ENCODE results near the gene PPP1R9A.

PPP1R9A gene

DNA sequence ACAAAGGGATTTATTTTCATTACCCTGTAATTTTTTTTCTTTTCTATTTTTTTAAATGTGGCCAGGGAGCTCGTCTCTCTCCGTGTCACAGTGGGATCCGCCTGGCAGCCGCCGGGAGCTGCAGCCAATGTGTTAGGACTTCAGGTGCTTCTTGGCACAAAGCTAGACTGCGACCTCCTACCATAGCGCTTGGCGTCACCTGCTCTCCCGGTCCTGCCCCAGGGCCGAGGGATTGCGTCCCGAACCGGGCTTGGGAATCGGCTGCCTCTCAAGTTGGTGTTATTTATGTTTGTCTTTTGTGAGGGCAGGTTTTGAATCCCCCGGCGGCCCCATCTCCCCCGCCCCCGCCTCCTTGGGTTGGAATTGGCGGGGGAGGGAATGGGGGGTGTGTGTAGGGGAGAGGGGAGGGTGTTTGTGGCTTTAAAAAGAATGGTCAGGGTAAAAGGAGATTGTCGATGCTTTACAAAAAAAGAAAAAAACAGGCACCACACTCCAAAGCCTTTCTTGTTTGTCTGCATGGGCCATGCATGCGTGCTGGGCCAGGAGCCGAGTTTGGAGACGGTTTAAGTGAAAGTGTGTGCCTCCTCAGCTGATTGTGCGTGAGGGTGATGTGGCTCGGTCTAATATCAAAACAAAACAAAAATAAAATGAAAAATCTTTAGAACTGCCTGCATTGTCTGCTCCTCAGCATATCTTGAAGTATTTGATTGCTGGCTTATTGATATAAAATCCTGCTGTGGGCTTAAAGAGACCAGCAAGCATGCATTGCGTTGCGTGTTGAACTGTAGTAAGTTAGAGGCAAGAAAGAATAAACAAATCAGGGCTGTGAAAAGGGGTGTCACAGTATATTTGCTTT is 1.2 kb downstream of the PPP1R9A start:
- TF ChIP-seq, protein P1, sequence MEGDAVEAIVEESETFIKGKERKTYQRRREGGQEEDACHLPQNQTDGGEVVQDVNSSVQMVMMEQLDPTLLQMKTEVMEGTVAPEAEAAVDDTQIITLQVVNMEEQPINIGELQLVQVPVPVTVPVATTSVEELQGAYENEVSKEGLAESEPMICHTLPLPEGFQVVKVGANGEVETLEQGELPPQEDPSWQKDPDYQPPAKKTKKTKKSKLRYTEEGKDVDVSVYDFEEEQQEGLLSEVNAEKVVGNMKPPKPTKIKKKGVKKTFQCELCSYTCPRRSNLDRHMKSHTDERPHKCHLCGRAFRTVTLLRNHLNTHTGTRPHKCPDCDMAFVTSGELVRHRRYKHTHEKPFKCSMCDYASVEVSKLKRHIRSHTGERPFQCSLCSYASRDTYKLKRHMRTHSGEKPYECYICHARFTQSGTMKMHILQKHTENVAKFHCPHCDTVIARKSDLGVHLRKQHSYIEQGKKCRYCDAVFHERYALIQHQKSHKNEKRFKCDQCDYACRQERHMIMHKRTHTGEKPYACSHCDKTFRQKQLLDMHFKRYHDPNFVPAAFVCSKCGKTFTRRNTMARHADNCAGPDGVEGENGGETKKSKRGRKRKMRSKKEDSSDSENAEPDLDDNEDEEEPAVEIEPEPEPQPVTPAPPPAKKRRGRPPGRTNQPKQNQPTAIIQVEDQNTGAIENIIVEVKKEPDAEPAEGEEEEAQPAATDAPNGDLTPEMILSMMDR (IDR thresholded peaks at IDR 0.05; ENCODE audit: control insufficient read depth, extremely low read depth, insufficient read depth), result no peak

DNA sequence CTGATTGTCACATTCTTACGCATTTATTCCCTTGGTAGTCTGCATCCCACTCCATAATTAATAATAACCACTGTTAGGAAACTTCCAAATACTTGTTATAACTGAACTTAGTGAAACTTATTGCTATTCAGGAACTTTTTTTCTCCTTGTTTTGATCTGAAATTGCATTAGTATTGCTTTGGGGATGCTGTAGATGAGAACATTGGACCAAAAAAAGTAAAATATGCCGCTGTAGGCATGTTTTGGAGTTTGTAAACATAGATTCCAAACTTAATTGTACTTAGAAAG is 1.7 kb downstream of the PPP1R9A start:
- no peak overlapping the region for H3K4me3 ChIP-seq (ENCODE audit: low read depth, low read length)
- no peak for DNase-seq (ENCODE audit: low read depth)
- TF ChIP-seq, protein P1 (IDR thresholded peaks at IDR 0.05; ENCODE audit: control insufficient read depth, extremely low read depth, insufficient read depth), result no peak

More for the DNA sequence above, 1.2 kb downstream of the PPP1R9A start:
- no peak for DNase-seq (ENCODE audit: low read depth)
- peak overlapping the region; percentile 46 for H3K4me3 ChIP-seq (ENCODE audit: low read depth, low read length)

DNA sequence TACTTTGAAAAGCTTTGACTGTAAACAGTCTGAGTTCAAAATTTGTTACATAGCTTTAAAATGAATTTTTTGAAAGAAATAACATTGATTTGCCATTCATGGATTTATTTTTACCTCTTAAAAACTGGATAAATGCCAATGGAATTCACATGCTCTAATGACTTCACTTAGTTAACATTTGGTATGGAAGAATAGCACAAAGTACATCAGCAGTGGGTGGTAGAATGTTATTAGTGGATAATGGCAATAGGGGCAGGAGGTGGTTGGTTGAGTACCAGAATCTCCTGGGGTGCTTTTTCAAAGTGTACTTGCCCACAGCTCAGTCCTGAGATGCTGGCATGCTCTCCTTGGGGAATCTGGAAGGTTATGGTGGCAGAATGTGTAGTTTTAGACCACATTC is 4.7 kb downstream of the PPP1R9A start:
- DNase-seq (ENCODE audit: low read depth), result no peak
- TF ChIP-seq, protein P1 (IDR thresholded peaks at IDR 0.05; ENCODE audit: control insufficient read depth, extremely low read depth, insufficient read depth), result no peak
- H3K4me3 ChIP-seq (ENCODE audit: low read depth, low read length), result no peak overlapping the region

DNA sequence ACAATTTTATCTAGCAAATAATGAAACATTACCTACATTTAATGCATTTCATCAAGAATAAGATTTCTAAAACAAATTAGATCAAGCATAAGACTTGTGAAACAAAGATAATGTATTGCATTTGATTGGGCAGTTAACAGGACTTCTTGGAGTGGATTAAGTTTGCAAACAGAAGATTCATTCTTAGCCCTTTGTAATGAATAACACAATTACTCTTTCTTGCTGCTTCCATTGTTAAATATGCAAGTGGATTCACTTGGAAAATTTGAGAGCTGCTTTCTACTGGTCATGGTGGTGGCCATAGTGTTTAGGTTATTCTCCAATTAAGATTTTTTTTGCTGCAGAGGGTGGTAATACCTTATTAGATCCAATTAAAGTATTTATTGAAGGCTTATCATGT is 6.0 kb downstream of the PPP1R9A start:
- DNase-seq (ENCODE audit: low read depth), result no peak
- no peak overlapping the region for H3K4me3 ChIP-seq (ENCODE audit: low read depth, low read length)
- TF ChIP-seq, protein P1 (IDR thresholded peaks at IDR 0.05; ENCODE audit: control insufficient read depth, extremely low read depth, insufficient read depth), result no peak

DNA sequence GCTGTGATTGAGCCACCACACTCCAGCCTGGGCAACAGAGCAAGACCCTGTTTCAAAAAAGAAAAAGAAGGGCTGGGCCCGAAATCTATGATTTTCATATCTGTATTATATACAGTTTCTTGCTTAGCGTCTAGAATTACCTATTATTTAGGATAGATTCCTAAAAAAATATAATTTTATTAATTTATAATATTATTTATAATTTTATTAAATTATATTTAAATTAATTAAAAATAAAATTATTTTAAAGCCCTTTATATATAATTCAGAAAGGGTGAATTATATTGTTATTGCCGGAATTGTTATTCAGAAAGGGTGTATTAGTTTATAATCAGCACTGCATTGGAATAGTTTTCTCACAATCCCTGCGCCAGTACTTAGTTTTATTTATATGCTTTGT is 14.5 kb downstream of the PPP1R9A start:
- TF ChIP-seq, protein P1 (IDR thresholded peaks at IDR 0.05; ENCODE audit: control insufficient read depth, extremely low read depth, insufficient read depth), result no peak
- DNase-seq (ENCODE audit: low read depth), result no peak
- no peak overlapping the region for H3K4me3 ChIP-seq (ENCODE audit: low read depth, low read length)

DNA sequence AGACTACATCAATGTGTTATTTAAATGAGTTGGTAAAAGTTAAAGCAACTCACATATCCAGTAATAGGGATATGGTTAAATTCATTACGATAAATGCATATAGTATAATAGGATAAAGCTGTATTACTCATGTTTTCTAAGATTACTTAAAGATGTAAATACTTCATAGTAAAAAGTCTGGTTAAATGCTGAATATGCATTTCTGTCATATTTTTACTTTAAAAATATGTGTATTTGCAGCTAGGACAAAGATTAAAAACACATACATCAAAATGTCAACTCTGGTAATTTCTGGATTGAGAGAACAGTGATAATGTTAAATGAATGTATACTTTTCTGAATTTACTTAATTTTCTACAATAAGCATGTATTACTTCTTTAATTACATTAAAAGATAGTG is 15.1 kb downstream of the PPP1R9A start:
- no peak overlapping the region for H3K4me3 ChIP-seq (ENCODE audit: low read depth, low read length)
- DNase-seq (ENCODE audit: low read depth), result no peak

More for the DNA sequence above, 15.1 kb downstream of the PPP1R9A start:
- TF ChIP-seq, protein P1 (IDR thresholded peaks at IDR 0.05; ENCODE audit: control insufficient read depth, extremely low read depth, insufficient read depth), result no peak

Data from LNCaP clone FGC (cell line).